ENCODE measurements around the gene JAKMIP1.

GRCh38 chr4:6041800-6042199 lies 158.5 kb downstream of the JAKMIP1 start:
- TF ChIP-seq SUZ12 (IDR thresholded peaks at IDR 0.05; ENCODE audit: extremely low read depth, insufficient read depth, insufficient read length) (no peak), ZNF274 (IDR thresholded peaks at IDR 0.05; ENCODE audit: low read depth, low read length) (no peak), YY1 (IDR thresholded peaks at IDR 0.05; ENCODE audit: insufficient read depth, insufficient read length) (no peak)

Data from NT2/D1 (cell line).